Smooth muscle cell (in vitro differentiated cells): ENCODE data around the gene DST. TPM values are rescaled to one million over a fixed set of nuclear protein-coding genes. Genes with fewer than 3 reads are reported as not detected.

Experiments
- DNase-seq: peaks from one replicate; lab custom pipeline; 2025; ENCODE audit not compliant: unreplicated experiment; lab: John Stamatoyannopoulos, UW
- H2AFZ ChIP-seq: fragments of 200-600 bp; sonication (generic); 2 replicates; pipeline ENCODE4 v1.6.0; 2016; ENCODE audit warnings: antibody characterized with exemption, low read depth, mild to moderate bottlenecking
- H3F3A ChIP-seq: fragments of 200-600 bp; sonication (generic); 2 replicates; pipeline ENCODE4 v1.6.0; 2017; ENCODE audit warnings: antibody characterized with exemption, low read depth
- H3K27ac ChIP-seq: fragments of 200-600 bp; sonication (generic); 2 replicates; pipeline ENCODE4 v1.5.1; 2016; ENCODE audit warnings: low read depth, mild to moderate bottlenecking
- H3K27me3 ChIP-seq: fragments of 200-600 bp; sonication (generic); 2 replicates; pipeline ENCODE4 v1.6.1; 2016; ENCODE audit warnings: low read depth, mild to moderate bottlenecking
- H3K36me3 ChIP-seq: fragments of 200-600 bp; sonication (generic); 2 replicates; pipeline ENCODE4 v1.5.1; 2016; ENCODE audit warnings: low read depth
- H3K4me1 ChIP-seq: fragments of 200-600 bp; sonication (generic); 2 replicates; pipeline ENCODE4 v1.5.1; 2016; ENCODE audit warnings: low read depth
- H3K4me2 ChIP-seq: fragments of 200-600 bp; sonication (generic); 2 replicates; pipeline ENCODE4 v1.6.0; 2016; ENCODE audit warnings: mild to moderate bottlenecking
- H3K4me3 ChIP-seq: fragments of 200-600 bp; sonication (generic); 2 replicates; pipeline ENCODE4 v1.5.1; 2016; ENCODE audit warnings: mild to moderate bottlenecking
- H3K79me2 ChIP-seq: fragments of 200-600 bp; sonication (generic); 2 replicates; pipeline ENCODE4 v1.6.0; 2016; ENCODE audit warnings: low read depth, mild to moderate bottlenecking
- H3K9ac ChIP-seq: fragments of 200-600 bp; sonication (generic); 2 replicates; pipeline ENCODE4 v1.6.0; 2016; ENCODE audit warnings: low read depth
- H3K9me3 ChIP-seq: fragments of 200-600 bp; sonication (generic); replicated peaks from 2 replicates; pipeline ENCODE4 v1.5.1; 2016; ENCODE audit warnings: low read depth
- H4K20me1 ChIP-seq: fragments of 200-600 bp; sonication (generic); 2 replicates; pipeline ENCODE4 v1.6.0; 2016; ENCODE audit warnings: low read depth
- WGBS: methylation state at CpG from one replicate; pipeline ENCODE4 v1.1.7; 2016; ENCODE audit warnings: low lambda C conversion rate; 5-methylcytosine and 5-hydroxymethylcytosine counted together
- polyA plus RNA-seq: library from polyadenylated mRNA; unstranded; fragments of >200 nt; fragmentation: Nextera tagmentation; extraction: Ambion mirVana; gene quantifications from 2 replicates; pipeline ENCODE4 v1.2.1, GENCODE V29; 2016
- total RNA-seq: library from RNA; depleted of rRNA; stranded (reverse); fragments of >200 nt; gene quantifications from 2 replicates; pipeline ENCODE4 v1.2.3, GENCODE V29; 2014
- TF ChIP-seq, protein P1 (sequence below): fragments of 200-600 bp; sonication (generic); IDR thresholded peaks from 2 replicates; pipeline ENCODE4 v1.5.1; 2017; ENCODE audit warnings: borderline replicate concordance, mild to moderate bottlenecking, antibody characterized with exemption; ENCODE audit not compliant: insufficient read depth, poor library complexity, severe bottlenecking

The DST gene
- total and polyA plus RNA-seq, 2 experiments from 2014 or later, result 17.1 to 186 TPM

DNA sequence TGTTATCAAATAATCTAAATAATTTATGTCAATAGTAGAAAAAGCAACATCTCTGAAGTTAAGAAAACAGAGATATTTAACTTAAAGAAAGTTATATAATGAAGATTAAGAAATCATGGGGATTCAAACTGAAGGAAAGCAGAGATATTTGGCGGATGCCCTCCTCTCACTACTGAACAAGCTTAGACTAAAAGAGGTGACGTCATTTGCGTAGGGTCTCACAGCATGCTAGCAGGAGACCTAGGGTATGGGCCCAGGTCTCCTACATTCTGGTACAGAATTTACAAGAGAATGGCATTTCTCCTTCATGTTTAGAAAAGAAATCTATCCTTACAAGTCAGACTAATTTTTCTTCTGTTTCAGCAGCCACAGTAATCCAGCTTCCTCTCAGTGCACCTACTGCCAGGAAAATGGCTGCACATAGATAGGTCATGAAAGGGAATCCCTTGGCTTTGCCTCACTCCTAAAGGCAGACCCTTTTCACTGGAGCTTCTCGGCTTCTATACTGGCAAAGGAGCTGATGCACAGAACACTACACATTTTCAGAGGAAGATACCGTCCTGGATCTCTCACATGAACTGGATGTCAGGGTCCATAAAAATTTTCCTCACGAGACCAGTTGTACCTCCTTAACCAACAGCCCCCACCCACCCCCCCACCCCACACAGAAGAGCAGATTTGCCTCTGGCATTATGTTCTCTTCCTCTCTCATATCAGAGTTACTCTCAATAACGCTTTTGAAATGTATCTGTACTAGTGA is 41.8 kb upstream of the DST start:
- H3K4me1 ChIP-seq, result peaks cover 5% of the 10 kb centered on the region
- H3K4me2 ChIP-seq, result peak overlapping the region; percentile 70

DNA sequence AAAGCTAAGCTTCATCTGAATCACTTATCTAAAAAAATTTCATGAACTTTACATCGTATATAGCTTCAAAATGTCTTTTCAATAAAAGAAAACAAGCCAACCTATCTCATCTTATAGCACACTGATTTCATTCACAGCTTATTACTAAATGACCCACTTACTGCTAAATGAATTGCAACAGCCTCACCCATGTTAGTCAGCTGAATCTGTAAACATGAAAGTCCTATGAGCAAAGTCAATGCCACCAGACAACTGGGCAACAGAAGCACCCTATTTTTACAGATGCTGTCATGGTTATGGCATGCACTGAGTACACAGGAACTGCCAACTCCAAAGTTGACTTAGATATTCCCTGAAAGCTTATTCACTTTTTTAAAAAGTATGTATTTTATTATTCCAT is 41.2 kb upstream of the DST start:
- H3K4me3 ChIP-seq, result no peak overlapping the region
- H3K36me3 ChIP-seq, result no peaks in the 10 kb centered on the region
- H3K4me2 ChIP-seq, result peak overlapping the region; percentile 70
- TF ChIP-seq, protein P1, sequence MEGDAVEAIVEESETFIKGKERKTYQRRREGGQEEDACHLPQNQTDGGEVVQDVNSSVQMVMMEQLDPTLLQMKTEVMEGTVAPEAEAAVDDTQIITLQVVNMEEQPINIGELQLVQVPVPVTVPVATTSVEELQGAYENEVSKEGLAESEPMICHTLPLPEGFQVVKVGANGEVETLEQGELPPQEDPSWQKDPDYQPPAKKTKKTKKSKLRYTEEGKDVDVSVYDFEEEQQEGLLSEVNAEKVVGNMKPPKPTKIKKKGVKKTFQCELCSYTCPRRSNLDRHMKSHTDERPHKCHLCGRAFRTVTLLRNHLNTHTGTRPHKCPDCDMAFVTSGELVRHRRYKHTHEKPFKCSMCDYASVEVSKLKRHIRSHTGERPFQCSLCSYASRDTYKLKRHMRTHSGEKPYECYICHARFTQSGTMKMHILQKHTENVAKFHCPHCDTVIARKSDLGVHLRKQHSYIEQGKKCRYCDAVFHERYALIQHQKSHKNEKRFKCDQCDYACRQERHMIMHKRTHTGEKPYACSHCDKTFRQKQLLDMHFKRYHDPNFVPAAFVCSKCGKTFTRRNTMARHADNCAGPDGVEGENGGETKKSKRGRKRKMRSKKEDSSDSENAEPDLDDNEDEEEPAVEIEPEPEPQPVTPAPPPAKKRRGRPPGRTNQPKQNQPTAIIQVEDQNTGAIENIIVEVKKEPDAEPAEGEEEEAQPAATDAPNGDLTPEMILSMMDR, result no peak
- no peaks in the 10 kb centered on the region for H3K9me3 ChIP-seq
- DNase-seq, result no peak
- WGBS, result 87% methylated on average over 1 of the region's 1 CpG
- H3K27me3 ChIP-seq, result no peaks in the 10 kb centered on the region
- H3F3A ChIP-seq, result no peaks in the 10 kb centered on the region
- H3K4me1 ChIP-seq, result peaks cover 5% of the 10 kb centered on the region
- H3K9ac ChIP-seq, result peak overlapping the region; percentile 42
- H3K79me2 ChIP-seq, result peaks cover 18% of the 10 kb centered on the region
- no peaks in the 10 kb centered on the region for H4K20me1 ChIP-seq
- no peak overlapping the region for H2AFZ ChIP-seq
- peak overlapping the region; percentile 88 for H3K27ac ChIP-seq

More for the DNA sequence above, 41.8 kb upstream of the DST start:
- DNase-seq, result no peak
- H3K27ac ChIP-seq, result peak overlapping the region; percentile 88
- no peaks in the 10 kb centered on the region for H3K36me3 ChIP-seq
- H3F3A ChIP-seq, result no peaks in the 10 kb centered on the region
- H3K9ac ChIP-seq, result peak overlapping the region; percentile 63
- TF ChIP-seq, protein P1, result no peak
- no peak overlapping the region for H3K4me3 ChIP-seq
- WGBS, result 89% methylated on average over 7 of the region's 7 CpGs
- peaks cover 18% of the 10 kb centered on the region for H3K79me2 ChIP-seq
- no peaks in the 10 kb centered on the region for H3K27me3 ChIP-seq
- no peaks in the 10 kb centered on the region for H4K20me1 ChIP-seq
- H2AFZ ChIP-seq, result no peak overlapping the region
- no peaks in the 10 kb centered on the region for H3K9me3 ChIP-seq

DNA sequence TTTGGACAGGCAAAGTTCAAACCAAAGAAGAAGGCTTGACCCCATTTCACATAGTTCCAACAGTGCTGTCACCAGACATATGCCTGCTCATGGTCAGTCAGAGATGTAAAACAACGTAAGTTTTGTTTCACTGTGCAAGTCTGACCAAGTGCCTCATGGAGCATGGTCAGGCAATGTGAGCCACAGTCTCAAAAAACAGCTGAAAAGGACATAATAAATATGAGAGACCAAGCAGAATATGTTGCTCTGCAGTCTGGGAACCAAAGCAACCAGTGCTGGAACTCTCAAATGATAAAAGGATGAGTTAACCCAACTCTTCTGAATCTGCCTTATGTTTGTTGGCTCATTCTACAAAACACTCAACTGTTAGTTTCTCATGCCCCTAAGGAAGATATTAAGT is 39.9 kb upstream of the DST start:
- Histone ChIP-seq H3K4me2 (no peak overlapping the region), H3K27ac (no peak overlapping the region), H2AFZ (no peak overlapping the region), H3K4me1 (peaks cover 5% of the 10 kb centered on the region), H4K20me1 (no peaks in the 10 kb centered on the region), H3K79me2 (peaks cover 18% of the 10 kb centered on the region), H3K9me3 (no peaks in the 10 kb centered on the region), H3K9ac (no peak overlapping the region), H3F3A (no peaks in the 10 kb centered on the region), H3K36me3 (no peaks in the 10 kb centered on the region), H3K4me3 (no peak overlapping the region), H3K27me3 (no peaks in the 10 kb centered on the region)
- no peak for DNase-seq
- TF ChIP-seq, protein P1, result no peak
- 97% methylated on average over 1 of the region's 1 CpG for WGBS

DNA sequence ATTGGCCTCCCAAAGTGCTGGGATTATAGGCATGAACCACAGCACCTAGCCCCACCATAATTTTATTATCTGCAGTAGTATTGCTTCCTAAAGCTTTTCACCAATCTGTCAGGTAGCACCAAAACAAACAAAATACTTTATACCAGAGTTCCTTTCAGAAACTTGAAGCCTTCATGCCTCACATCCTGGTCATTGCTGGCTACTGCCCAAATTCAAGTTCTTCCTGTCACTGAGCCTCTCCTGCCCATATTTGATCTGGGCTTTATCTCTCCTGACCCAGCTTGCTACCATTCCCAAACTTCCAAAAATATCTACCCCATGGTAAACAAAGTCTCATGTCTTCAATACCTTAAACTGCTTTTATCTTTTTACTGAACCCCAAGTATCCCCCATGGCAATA is 34.9 kb upstream of the DST start:
- Histone ChIP-seq H3K79me2 (peaks cover 26% of the 10 kb centered on the region), H3K9ac (no peak overlapping the region), H3K4me2 (no peak overlapping the region), H4K20me1 (peaks cover 6% of the 10 kb centered on the region), H3K27ac (no peak overlapping the region), H3K4me3 (no peak overlapping the region), H3K27me3 (no peaks in the 10 kb centered on the region), H3K36me3 (no peaks in the 10 kb centered on the region), H3K4me1 (no peaks in the 10 kb centered on the region), H3K9me3 (no peaks in the 10 kb centered on the region), H3F3A (no peaks in the 10 kb centered on the region), H2AFZ (no peak overlapping the region)
- no peak for DNase-seq
- TF ChIP-seq, protein P1, result no peak
